HepG2 (cell line): Measurements from ENCODE around the gene P2RX6.

ENCODE experiments used
- ASH2L ChIP-seq: fragments of 300-600, 200-600 bp; sonication (generic); IDR thresholded peaks from 2 replicates; pipeline ENCODE4 v1.7.0; 2017; ENCODE audit warnings: low read depth, mild to moderate bottlenecking, moderate library complexity, mixed read lengths, low read length; ENCODE audit not compliant: insufficient read length
- EZH2 ChIP-seq: conservative IDR thresholded peaks from 2 replicates; pipeline ENCODE4 v1.6.1; 2012; ENCODE audit warnings: mild to moderate bottlenecking, low read depth, low read length, moderate library complexity
- FOXO4 ChIP-seq: sonication (generic); formaldehyde crosslinking; conservative IDR thresholded peaks from 2 replicates; pipeline ENCODE4 v1.8.1; 2023; ENCODE audit warnings: missing genetic modification reagents
- ZBTB44 ChIP-seq: sonication (generic); formaldehyde crosslinking; IDR thresholded peaks from 2 replicates; pipeline ENCODE4 v1.4.0; 2020; ENCODE audit warnings: missing genetic modification reagents
- ZNF121 ChIP-seq: sonication (generic); formaldehyde crosslinking; IDR thresholded peaks from 2 replicates; pipeline ENCODE4 v1.5.0; 2020; ENCODE audit warnings: mild to moderate bottlenecking, missing genetic modification reagents
- ZNF3 ChIP-seq: IDR thresholded peaks from 2 replicates; pipeline ENCODE4 v1.7.0; 2017; ENCODE audit warnings: inconsistent platforms

- TF ChIP-seq EZH2: no peak
- no peak for TF ChIP-seq FOXO4
- no peak for TF ChIP-seq ZBTB44 (CRISPR knock-in tag)
- TF ChIP-seq ZNF121 (CRISPR knock-in tag): no peak
- no peak for TF ChIP-seq ASH2L
- TF ChIP-seq ZNF3 (CRISPR knock-in tag): no peak
Measured at GRCh38 chr22:20989323-20990138, 25.4 kb upstream of the P2RX6 start.
